ENCODE results near the gene SNORC. TPM values are rescaled to one million over a fixed set of nuclear protein-coding genes. Genes with fewer than 3 reads are reported as not detected.

Gene SNORC
- total and polyA plus RNA-seq, 2 of the 13 experiments (the other 11 are each of a cell fraction or from before 2014, with no cell fraction given), result 59.1 to 86.1 TPM

DNA sequence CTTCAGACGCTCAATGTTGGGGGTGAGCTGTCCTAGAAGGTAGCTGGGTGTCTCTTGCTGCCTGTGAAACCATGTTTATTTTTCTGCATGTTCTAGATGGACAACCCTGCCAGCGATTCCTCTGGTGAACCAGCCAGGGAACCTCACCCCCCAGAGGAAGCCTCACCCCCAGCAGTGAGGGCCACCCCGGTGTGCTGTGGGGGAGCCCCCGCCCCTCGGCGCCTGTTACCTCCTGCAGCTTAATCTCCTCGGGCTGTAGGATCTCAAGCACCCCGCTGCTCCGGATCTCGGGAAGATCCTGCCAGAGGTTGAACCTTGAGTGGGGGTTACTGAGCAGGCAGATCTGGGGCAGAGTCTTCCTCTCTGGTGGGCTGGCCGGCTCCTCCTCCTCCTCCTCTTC is 50.0 kb downstream of the SNORC start:
- peaks cover 8 to 34% of the 10 kb centered on the region in 2 experiments for H3K36me3 ChIP-seq (replicated peaks in 1 of 2; ENCODE audit: control insufficient read depth in 1 of 2, insufficient read depth in 2 of 2, low read length in 2 of 2)
- CTCF ChIA-PET (ENCODE audit: low intra/inter-chr PET ratio, low total read pairs), result no interaction called here
- no peaks in the 10 kb centered on the region for H3K79me2 ChIP-seq (ENCODE audit: insufficient read depth, low read length)
- H3K27me3 ChIP-seq (ENCODE audit: control insufficient read depth in 1 of 2, insufficient read depth in 2 of 2, low read length in 2 of 2), result no peaks in the 10 kb centered on the region
- no peak overlapping the region for H3K27ac ChIP-seq (ENCODE audit: extremely low read length, insufficient read depth, low read length)
- H3K4me2 ChIP-seq (ENCODE audit: low read depth, low read length), result no peak overlapping the region
- no peak overlapping the region for H2AFZ ChIP-seq (ENCODE audit: low read length)
- no peak overlapping the region for H3K4me3 ChIP-seq (replicated peaks in 1 of 3; ENCODE audit: insufficient read depth in 1 of 3, low read depth in 2 of 3, low read length in 3 of 3)
- FAIRE-seq (no peak), DNase-seq (ENCODE audit: low spot score) (no peak), ATAC-seq (no peak)
- POLR2A ChIA-PET, result no interaction called here
- no TSS peak for BruUV-seq (replicated peaks)
- in situ Hi-C loops (cut with HindIII; ENCODE audit: extremely low pct_ligation_motif_present, low pct_unique_long_range_greater_than_20kb), result no loop called here
- H3K9me3 ChIP-seq (ENCODE audit: low read length), result no peaks in the 10 kb centered on the region
- TF ChIP-seq PHF8 (CRISPR knock-in tag; IDR thresholded peaks at IDR 0.05), result no peak
- no peak for TF ChIP-seq ZNF878 (CRISPR knock-in tag; IDR thresholded peaks at IDR 0.05)
- no peak for TF ChIP-seq RAD21 (CRISPR knock-in tag; IDR thresholded peaks at IDR 0.05)
- TF ChIP-seq ISL2 (CRISPR knock-in tag; IDR thresholded peaks at IDR 0.05), result no peak
- TF ChIP-seq YEATS4 (CRISPR knock-in tag; IDR thresholded peaks at IDR 0.05; ENCODE audit: borderline replicate concordance), result no peak
- TF ChIP-seq ZNF644 (CRISPR knock-in tag; IDR thresholded peaks at IDR 0.05; ENCODE audit: low read depth), result no peak
- TF ChIP-seq, protein P1, sequence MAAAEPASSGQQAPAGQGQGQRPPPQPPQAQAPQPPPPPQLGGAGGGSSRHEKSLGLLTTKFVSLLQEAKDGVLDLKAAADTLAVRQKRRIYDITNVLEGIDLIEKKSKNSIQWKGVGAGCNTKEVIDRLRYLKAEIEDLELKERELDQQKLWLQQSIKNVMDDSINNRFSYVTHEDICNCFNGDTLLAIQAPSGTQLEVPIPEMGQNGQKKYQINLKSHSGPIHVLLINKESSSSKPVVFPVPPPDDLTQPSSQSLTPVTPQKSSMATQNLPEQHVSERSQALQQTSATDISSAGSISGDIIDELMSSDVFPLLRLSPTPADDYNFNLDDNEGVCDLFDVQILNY (CRISPR knock-in tag; conservative IDR thresholded peaks at IDR 0.05), result no peak
- no peak for TF ChIP-seq KAT7 (CRISPR knock-in tag; IDR thresholded peaks at IDR 0.05; ENCODE audit: borderline replicate concordance)
- no peak for TF ChIP-seq ZNF292 (CRISPR knock-in tag; IDR thresholded peaks at IDR 0.05; ENCODE audit: borderline replicate concordance, low read depth)
- TF ChIP-seq, protein P2, sequence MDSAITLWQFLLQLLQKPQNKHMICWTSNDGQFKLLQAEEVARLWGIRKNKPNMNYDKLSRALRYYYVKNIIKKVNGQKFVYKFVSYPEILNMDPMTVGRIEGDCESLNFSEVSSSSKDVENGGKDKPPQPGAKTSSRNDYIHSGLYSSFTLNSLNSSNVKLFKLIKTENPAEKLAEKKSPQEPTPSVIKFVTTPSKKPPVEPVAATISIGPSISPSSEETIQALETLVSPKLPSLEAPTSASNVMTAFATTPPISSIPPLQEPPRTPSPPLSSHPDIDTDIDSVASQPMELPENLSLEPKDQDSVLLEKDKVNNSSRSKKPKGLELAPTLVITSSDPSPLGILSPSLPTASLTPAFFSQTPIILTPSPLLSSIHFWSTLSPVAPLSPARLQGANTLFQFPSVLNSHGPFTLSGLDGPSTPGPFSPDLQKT (CRISPR knock-in tag; IDR thresholded peaks at IDR 0.05; ENCODE audit: borderline replicate concordance), result no peak
- no peak for TF ChIP-seq RXRA (CRISPR knock-in tag; IDR thresholded peaks at IDR 0.05)
- no peak for TF ChIP-seq ELF1 (CRISPR knock-in tag; IDR thresholded peaks at IDR 0.05)
- TF ChIP-seq, protein P3, sequence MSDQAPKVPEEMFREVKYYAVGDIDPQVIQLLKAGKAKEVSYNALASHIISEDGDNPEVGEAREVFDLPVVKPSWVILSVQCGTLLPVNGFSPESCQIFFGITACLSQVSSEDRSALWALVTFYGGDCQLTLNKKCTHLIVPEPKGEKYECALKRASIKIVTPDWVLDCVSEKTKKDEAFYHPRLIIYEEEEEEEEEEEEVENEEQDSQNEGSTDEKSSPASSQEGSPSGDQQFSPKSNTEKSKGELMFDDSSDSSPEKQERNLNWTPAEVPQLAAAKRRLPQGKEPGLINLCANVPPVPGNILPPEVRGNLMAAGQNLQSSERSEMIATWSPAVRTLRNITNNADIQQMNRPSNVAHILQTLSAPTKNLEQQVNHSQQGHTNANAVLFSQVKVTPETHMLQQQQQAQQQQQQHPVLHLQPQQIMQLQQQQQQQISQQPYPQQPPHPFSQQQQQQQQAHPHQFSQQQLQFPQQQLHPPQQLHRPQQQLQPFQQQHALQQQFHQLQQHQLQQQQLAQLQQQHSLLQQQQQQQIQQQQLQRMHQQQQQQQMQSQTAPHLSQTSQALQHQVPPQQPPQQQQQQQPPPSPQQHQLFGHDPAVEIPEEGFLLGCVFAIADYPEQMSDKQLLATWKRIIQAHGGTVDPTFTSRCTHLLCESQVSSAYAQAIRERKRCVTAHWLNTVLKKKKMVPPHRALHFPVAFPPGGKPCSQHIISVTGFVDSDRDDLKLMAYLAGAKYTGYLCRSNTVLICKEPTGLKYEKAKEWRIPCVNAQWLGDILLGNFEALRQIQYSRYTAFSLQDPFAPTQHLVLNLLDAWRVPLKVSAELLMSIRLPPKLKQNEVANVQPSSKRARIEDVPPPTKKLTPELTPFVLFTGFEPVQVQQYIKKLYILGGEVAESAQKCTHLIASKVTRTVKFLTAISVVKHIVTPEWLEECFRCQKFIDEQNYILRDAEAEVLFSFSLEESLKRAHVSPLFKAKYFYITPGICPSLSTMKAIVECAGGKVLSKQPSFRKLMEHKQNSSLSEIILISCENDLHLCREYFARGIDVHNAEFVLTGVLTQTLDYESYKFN (CRISPR knock-in tag; conservative IDR thresholded peaks at IDR 0.05), result no peak
- TF ChIP-seq ZSCAN25 (CRISPR knock-in tag; IDR thresholded peaks at IDR 0.05), result no peak
- intact Hi-C loops (cut with micrococcal nuclease; ENCODE audit: unreplicated experiment), result no loop called here
- H4K20me1 ChIP-seq (ENCODE audit: insufficient read depth, low read length), result no peaks in the 10 kb centered on the region
- WGBS (ENCODE audit: low lambda C conversion rate), result 81% methylated on average over 11 of the region's 11 CpGs
- H3K9ac ChIP-seq (ENCODE audit: insufficient read depth, low read depth, low read length), result no peak overlapping the region
- H3K4me1 ChIP-seq (ENCODE audit: insufficient read depth, low read length), result no peaks in the 10 kb centered on the region
